ENCODE results near the gene GPATCH8.
A peak's percentile ranks its signal among the peaks of the same experiment; 100 is the strongest.
"Not testable (repeated sequence)": the region's sequence is repeated elsewhere in the genome, so short reads cannot be mapped to it uniquely, and the experiment has no call there.

Gene GPATCH8

GRCh38 chr17:44527102-44527501 lies 23.9 kb upstream of the GPATCH8 start:
- no peak for DNase-seq

- DNase-seq: no peak
Measured at GRCh38 chr17:44523672-44523972, 20.4 kb upstream of the GPATCH8 start.

GRCh38 chr17:44522883-44523671 lies 19.9 kb upstream of the GPATCH8 start:
- peak; percentile 84 for DNase-seq

- no peak for DNase-seq
Measured at GRCh38 chr17:44518032-44518431, 14.8 kb upstream of the GPATCH8 start.

- DNase-seq: peak; percentile 72
Measured at GRCh38 chr17:44511241-44512134, 8.3 kb upstream of the GPATCH8 start.

GRCh38 chr17:44506939-44507604 lies 3.9 kb upstream of the GPATCH8 start:
- not testable (repeated sequence) for DNase-seq

- peak; percentile 69 for DNase-seq
Measured at GRCh38 chr17:44502598-44503146, 534 bp downstream of the GPATCH8 start.

- DNase-seq: peak; percentile 45
Measured at GRCh38 chr17:44501866-44502375, 1.3 kb downstream of the GPATCH8 start.

GRCh38 chr17:44499722-44500121 lies 3.5 kb downstream of the GPATCH8 start:
- DNase-seq: no peak

- DNase-seq: no peak
Measured at GRCh38 chr17:44496815-44497214, 6.4 kb downstream of the GPATCH8 start.

- DNase-seq: no peak
Measured at GRCh38 chr17:44493339-44493738, 9.9 kb downstream of the GPATCH8 start.

- DNase-seq: no peak
Measured at GRCh38 chr17:44492706-44493272, 10.4 kb downstream of the GPATCH8 start.

GRCh38 chr17:44489581-44489980 lies 13.6 kb downstream of the GPATCH8 start:
- DNase-seq: no peak

- DNase-seq: no peak
Measured at GRCh38 chr17:44487170-44487569, 16.0 kb downstream of the GPATCH8 start.

- no peak for DNase-seq
Measured at GRCh38 chr17:44473367-44473766, 29.8 kb downstream of the GPATCH8 start.

GRCh38 chr17:44469676-44470075 lies 33.5 kb downstream of the GPATCH8 start:
- no peak for DNase-seq

- DNase-seq: no peak
Measured at GRCh38 chr17:44467108-44467507, 36.1 kb downstream of the GPATCH8 start.

- no peak for DNase-seq
Measured at GRCh38 chr17:44466339-44466738, 36.9 kb downstream of the GPATCH8 start.

GRCh38 chr17:44465897-44466296 lies 37.3 kb downstream of the GPATCH8 start:
- DNase-seq: no peak

- no peak for DNase-seq
Measured at GRCh38 chr17:44465276-44465675, 37.9 kb downstream of the GPATCH8 start.

GRCh38 chr17:44464037-44464436 lies 39.2 kb downstream of the GPATCH8 start:
- no peak for DNase-seq

GRCh38 chr17:44451832-44452231 lies 51.4 kb downstream of the GPATCH8 start:
- DNase-seq: no peak
